ENCODE measurements around the gene BARX1.

BARX1 gene

GRCh38 chr9:93910196-93910595 is 45.0 kb downstream of the BARX1 start (continued):
- TF ChIP-seq ZFHX2 (tag by site-specific recombination; conservative IDR thresholded peaks at IDR 0.05) (no peak), ZNF184 (tag by site-specific recombination; IDR thresholded peaks at IDR 0.05) (no peak), ATF2 (tag by site-specific recombination; IDR thresholded peaks at IDR 0.05; ENCODE audit: low read depth) (no peak)

GRCh38 chr9:93909242-93909616 is 45.9 kb downstream of the BARX1 start:
- no peaks in the 10 kb centered on the region for H3K9me3 ChIP-seq (ENCODE audit: control insufficient read depth, insufficient read depth, low read depth, low read length)
- ChIA-PET CTCF (interaction anchor here (0.9 kb wide), 1 partner anchor 10 kb away, joined by 4 read pairs; no protein-coding TSS in a partner anchor), POLR2A (no interaction called here)
- H3K4me1 ChIP-seq (ENCODE audit: control insufficient read depth, insufficient read depth, low read length), result no peaks in the 10 kb centered on the region
- no peaks in the 10 kb centered on the region for H3K36me3 ChIP-seq (ENCODE audit: control insufficient read depth in 2 of 2, insufficient read depth in 1 of 2, low read length in 2 of 2)
- no peak overlapping the region for H3K4me3 ChIP-seq (ENCODE audit: low read depth, low read length)
- TF ChIP-seq ZNF610 (tag by site-specific recombination; IDR thresholded peaks at IDR 0.05; ENCODE audit: borderline replicate concordance), result no peak
- no peak for TF ChIP-seq ZSCAN4 (tag by site-specific recombination; IDR thresholded peaks at IDR 0.05)
- H3K27ac ChIP-seq (ENCODE audit: extremely low read depth, low read depth, low read length), result no peak overlapping the region

GRCh38 chr9:93908591-93909241 is 46.4 kb downstream of the BARX1 start:
- Histone ChIP-seq H3K27ac (ENCODE audit: extremely low read depth, low read depth, low read length) (no peak overlapping the region), H3K4me3 (ENCODE audit: low read depth, low read length) (no peak overlapping the region), H3K4me1 (ENCODE audit: control insufficient read depth, insufficient read depth, low read length) (no peaks in the 10 kb centered on the region), H3K9me3 (ENCODE audit: control insufficient read depth, insufficient read depth, low read depth, low read length) (no peaks in the 10 kb centered on the region), H3K36me3 (ENCODE audit: control insufficient read depth in 2 of 2, insufficient read depth in 1 of 2, low read length in 2 of 2) (no peaks in the 10 kb centered on the region)
- CTCF ChIA-PET, result interaction anchor here (0.9 kb wide), 1 partner anchor 9 kb away, joined by 4 read pairs; no protein-coding TSS in a partner anchor
- POLR2A ChIA-PET, result no interaction called here
- TF ChIP-seq ZFP69B (tag by site-specific recombination; IDR thresholded peaks at IDR 0.05), result no peak
- TF ChIP-seq GLIS2 (tag by site-specific recombination; IDR thresholded peaks at IDR 0.05), result no peak
- no peak for TF ChIP-seq ZNF280D (tag by site-specific recombination; IDR thresholded peaks at IDR 0.05)
- no peak for TF ChIP-seq GLI2 (tag by site-specific recombination; IDR thresholded peaks at IDR 0.05; ENCODE audit: borderline replicate concordance, low read depth)
- TF ChIP-seq ZNF48 (tag by site-specific recombination; IDR thresholded peaks at IDR 0.05), result no peak
- TF ChIP-seq ZFP41 (tag by site-specific recombination; IDR thresholded peaks at IDR 0.05; ENCODE audit: borderline replicate concordance), result no peak
- no peak for TF ChIP-seq BCL11A (tag by site-specific recombination; IDR thresholded peaks at IDR 0.05; ENCODE audit: low read depth)
- TF ChIP-seq ZNF555 (tag by site-specific recombination; conservative IDR thresholded peaks at IDR 0.05), result no peak
- TF ChIP-seq ZNF140 (tag by site-specific recombination; IDR thresholded peaks at IDR 0.05), result no peak
- no peak for TF ChIP-seq ZNF558 (tag by site-specific recombination; IDR thresholded peaks at IDR 0.05)
- no peak for TF ChIP-seq ZNF121 (tag by site-specific recombination; IDR thresholded peaks at IDR 0.05)
- no peak for TF ChIP-seq ZBTB6 (tag by site-specific recombination; IDR thresholded peaks at IDR 0.05)
- no peak for TF ChIP-seq ZBTB44 (tag by site-specific recombination; IDR thresholded peaks at IDR 0.05)
- TF ChIP-seq ZSCAN23 (tag by site-specific recombination; IDR thresholded peaks at IDR 0.05), result no peak
- TF ChIP-seq MYNN (tag by site-specific recombination; IDR thresholded peaks at IDR 0.05; ENCODE audit: borderline replicate concordance), result no peak
